Measurements from ENCODE around the gene AURKA. TPM values are rescaled to one million over a fixed set of nuclear protein-coding genes. Genes with fewer than 3 reads are reported as not detected.

The AURKA gene
- total and polyA plus RNA-seq, 2 of the 8 experiments (the other 6 are each of a cell fraction or from before 2014, with no cell fraction given): 45.8 to 84.8 TPM

GRCh38 chr20:56426926-56427325 lies 34.9 kb upstream of the AURKA start:
- Histone ChIP-seq H3K36me3 (ENCODE audit: control insufficient read depth in 2 of 4, insufficient read depth in 4 of 4, low read length in 3 of 4) (no peaks in the 10 kb centered on the region), H3K14ac (ENCODE audit: insufficient read length) (no peak overlapping the region), H3K56ac (replicated peaks; ENCODE audit: insufficient read length, low read depth, low read length) (no peak overlapping the region), H3K27ac (ENCODE audit: low read depth, low read length) (no peak overlapping the region), H3K23ac (ENCODE audit: insufficient read length) (no peak overlapping the region), H3K4ac (replicated peaks; ENCODE audit: insufficient read length, low read depth, low read length) (no peak overlapping the region), H4K5ac (ENCODE audit: insufficient read length, low read depth, low read length) (no peak overlapping the region), H2BK15ac (ENCODE audit: low read length) (no peak overlapping the region), H3K79me1 (ENCODE audit: low read depth, low read length) (no peaks in the 10 kb centered on the region), H2BK20ac (ENCODE audit: low read length) (no peak overlapping the region), H2BK12ac (ENCODE audit: low read depth, low read length) (no peak overlapping the region), H2BK5ac (ENCODE audit: low read depth, low read length) (no peak overlapping the region), H4K20me1 (replicated peaks in 1 of 2; ENCODE audit: control insufficient read depth in 1 of 2, insufficient read depth in 2 of 2, low read length in 2 of 2) (peaks cover 0 to 1% of the 10 kb centered on the region in 2 experiments), H3K4me2 (ENCODE audit: insufficient read depth in 1 of 2, low read depth in 2 of 2, low read length in 2 of 2) (no peak overlapping the region), H2AFZ (ENCODE audit: low read length) (no peak overlapping the region), H2BK120ac (replicated peaks; ENCODE audit: low read depth, low read length) (no peak overlapping the region), H4K8ac (ENCODE audit: extremely low read depth, insufficient read depth, low read length) (no peak overlapping the region), H3K23me2 (ENCODE audit: low read depth, low read length) (no peaks in the 10 kb centered on the region), H3K18ac (ENCODE audit: extremely low read depth, low read length) (no peak overlapping the region), H3K27me3 (replicated peaks in 1 of 4; ENCODE audit: control insufficient read depth in 3 of 4, extremely low read depth in 1 of 4, insufficient read depth in 3 of 4, low read length in 3 of 4) (peaks cover 0 to 1% (median 0%) of the 10 kb centered on the region in 4 experiments; a peak in 2 of 7 replicates), H3K4me1 (replicated peaks in 1 of 4; ENCODE audit: control insufficient read depth in 3 of 4, insufficient read depth in 4 of 4, low read length in 3 of 4) (peaks cover 0 to 4% (median 1%) of the 10 kb centered on the region in 4 experiments; a peak in 4 of 7 replicates), H4K91ac (replicated peaks; ENCODE audit: insufficient read length, low read length) (no peak overlapping the region), H3K79me2 (ENCODE audit: control insufficient read depth in 1 of 2, insufficient read depth in 2 of 2, low read length in 2 of 2) (no peaks in the 10 kb centered on the region), H2AK5ac (ENCODE audit: low read depth, low read length) (no peak overlapping the region), H3K9ac (replicated peaks in 1 of 4; ENCODE audit: extremely low read depth in 1 of 4, low read depth in 3 of 4, low read length in 3 of 4) (no peak overlapping the region), H3K9me3 (ENCODE audit: insufficient read depth in 2 of 2, low read depth in 1 of 2, low read length in 1 of 2) (no peaks in the 10 kb centered on the region), H3K4me3 (ENCODE audit: extremely low read depth in 1 of 4, insufficient read depth in 2 of 4, low read depth in 3 of 4, low read length in 4 of 4) (no peak overlapping the region)
- DNase-seq (ENCODE audit: low read depth in 1 of 2, low spot score in 2 of 2): no peak
- FAIRE-seq: no peak
- ChIA-PET CTCF (ENCODE audit: partially characterized antibody) (interaction anchor here (2.0 to 2.2 kb wide), 2 partner anchors 18 to 124 kb away, joined by 4 to 6 read pairs; no protein-coding TSS in a partner anchor), POLR2A (ENCODE audit: partially characterized antibody) (no interaction called here)
- no peak for TF ChIP-seq KDM4A (IDR thresholded peaks at IDR 0.05; ENCODE audit: low read depth, low read length, severe bottlenecking)
- TF ChIP-seq EP300 (IDR thresholded peaks at IDR 0.05; ENCODE audit: borderline replicate concordance in 1 of 2, low read depth in 2 of 2, low read length in 2 of 2): no peak
- no peak for TF ChIP-seq CREB1 (IDR thresholded peaks at IDR 0.05)
- TF ChIP-seq JUND (IDR thresholded peaks at IDR 0.05; ENCODE audit: low read length): no peak
- TF ChIP-seq GTF2F1 (IDR thresholded peaks at IDR 0.05; ENCODE audit: borderline replicate concordance, low read depth, low read length): no peak
- no peak for TF ChIP-seq SAP30 (IDR thresholded peaks at IDR 0.05; ENCODE audit: insufficient read depth, insufficient replicate concordance, low read length)
- no peak for TF ChIP-seq BACH1 (IDR thresholded peaks at IDR 0.05; ENCODE audit: low read length)
- no peak for TF ChIP-seq BCL11A (IDR thresholded peaks at IDR 0.05; ENCODE audit: low read depth in 2 of 2, low read length in 2 of 2)
- no peak for TF ChIP-seq FOSL1 (IDR thresholded peaks at IDR 0.05; ENCODE audit: insufficient read depth, low read depth, low read length)
- no peak for TF ChIP-seq POLR2A (IDR thresholded peaks at IDR 0.05; ENCODE audit: control extremely low read depth in 1 of 2, low read depth in 2 of 2, low read length in 2 of 2)
- no peak for TF ChIP-seq MAX (IDR thresholded peaks at IDR 0.05)
- no peak for TF ChIP-seq USF2 (IDR thresholded peaks at IDR 0.05; ENCODE audit: low read length)

Data from H1 (cell line).